Astrocyte (in vitro differentiated cells and primary cell): ENCODE results near the gene TBX6. TPM values are rescaled to one million over a fixed set of nuclear protein-coding genes. Genes with fewer than 3 reads are reported as not detected.

Source experiments
- DNase-seq: peaks from one replicate; pipeline ENCODE4 v3.0.0-alpha.2; 2010; ENCODE audit warnings: low read depth
- FAIRE-seq: peaks from 2 replicates; lab custom pipeline; 2011; peaks lifted over from hg19 to GRCh38; lab: Jason Lieb, UNC
- H2AFZ ChIP-seq: 2 replicates; pipeline ENCODE4 v1.6.0; 2012; ENCODE audit warnings: low read depth, low read length, inconsistent platforms
- H3K27ac ChIP-seq: 2 replicates; pipeline ENCODE4 v1.5.1; 2011; ENCODE audit warnings: low read depth, low read length, inconsistent platforms
- H3K27me3 ChIP-seq: 2 replicates; pipeline ENCODE4 v1.6.0; 2011; ENCODE audit warnings: low read length, inconsistent platforms; ENCODE audit not compliant: insufficient read depth
- H3K36me3 ChIP-seq: 2 replicates; pipeline ENCODE4 v1.5.1; 2011; ENCODE audit warnings: low read length, inconsistent platforms; ENCODE audit not compliant: insufficient read depth
- H3K4me1 ChIP-seq: 2 replicates; pipeline ENCODE4 v1.5.1; 2011; ENCODE audit warnings: low read length, inconsistent platforms; ENCODE audit not compliant: insufficient read depth
- H3K4me2 ChIP-seq: 2 replicates; pipeline ENCODE4 v1.6.0; 2012; ENCODE audit warnings: low read length, inconsistent platforms
- H3K4me3 ChIP-seq: 2 replicates; pipeline ENCODE4 v1.5.1; 2011; ENCODE audit warnings: low read depth, mild to moderate bottlenecking, low read length, inconsistent platforms; ENCODE audit not compliant: insufficient read depth
- H3K79me2 ChIP-seq: 2 replicates; pipeline ENCODE4 v1.6.0; 2012; ENCODE audit warnings: mild to moderate bottlenecking, low read length, inconsistent platforms; ENCODE audit not compliant: insufficient read depth
- H3K9ac ChIP-seq: 2 replicates; pipeline ENCODE4 v1.6.0; 2012; ENCODE audit warnings: mild to moderate bottlenecking, low read length, inconsistent platforms
- H3K9me3 ChIP-seq: 2 replicates; pipeline ENCODE4 v1.5.1; 2012; ENCODE audit warnings: low read depth, mild to moderate bottlenecking, low read length, inconsistent platforms; ENCODE audit not compliant: insufficient read depth
- H4K20me1 ChIP-seq: 2 replicates; pipeline ENCODE4 v1.6.0; 2012; ENCODE audit warnings: low read length, inconsistent platforms; ENCODE audit not compliant: insufficient read depth
- H3K27ac Mint-ChIP-seq: one replicate; pipeline ENCODE4 v1.8.0; 2021; ENCODE audit warnings: mild to moderate bottlenecking, mixed read lengths; ENCODE audit not compliant: unreplicated experiment
- H3K27me3 Mint-ChIP-seq: one replicate; pipeline ENCODE4 v1.8.0; 2021; ENCODE audit warnings: low read depth, mixed read lengths; ENCODE audit not compliant: unreplicated experiment
- H3K36me3 Mint-ChIP-seq: one replicate; pipeline ENCODE4 v1.8.0; 2021; ENCODE audit warnings: low read depth, mixed read lengths; ENCODE audit not compliant: unreplicated experiment
- H3K4me1 Mint-ChIP-seq: one replicate; pipeline ENCODE4 v1.8.0; 2021; ENCODE audit warnings: low read depth, mixed read lengths; ENCODE audit not compliant: unreplicated experiment
- H3K4me3 Mint-ChIP-seq: one replicate; pipeline ENCODE4 v1.8.0; 2021; ENCODE audit warnings: mild to moderate bottlenecking, moderate library complexity, mixed read lengths; ENCODE audit not compliant: unreplicated experiment
- H3K9me3 Mint-ChIP-seq: one replicate; pipeline ENCODE4 v1.8.0; 2021; ENCODE audit warnings: mild to moderate bottlenecking, mixed read lengths; ENCODE audit not compliant: unreplicated experiment
- EZH2 ChIP-seq: IDR thresholded peaks from 2 replicates; pipeline ENCODE4 v1.6.1; 2012; ENCODE audit warnings: mild to moderate bottlenecking, low read length, inconsistent platforms; ENCODE audit not compliant: insufficient read depth
- total RNA-seq: library from RNA; stranded (reverse); gene quantifications from 2 replicates; pipeline ENCODE4 v1.2.1, GENCODE V29; 2021
- TF ChIP-seq, protein P1 (sequence below): IDR thresholded peaks from 2 replicates; pipeline ENCODE4 v1.5.1; 2011; ENCODE audit warnings: low read depth, mild to moderate bottlenecking, inconsistent platforms, low read length, moderate library complexity; ENCODE audit not compliant: insufficient read depth

TBX6 gene
- total RNA-seq, 1 donor from 2014 or later, result 0.27 TPM

DNA sequence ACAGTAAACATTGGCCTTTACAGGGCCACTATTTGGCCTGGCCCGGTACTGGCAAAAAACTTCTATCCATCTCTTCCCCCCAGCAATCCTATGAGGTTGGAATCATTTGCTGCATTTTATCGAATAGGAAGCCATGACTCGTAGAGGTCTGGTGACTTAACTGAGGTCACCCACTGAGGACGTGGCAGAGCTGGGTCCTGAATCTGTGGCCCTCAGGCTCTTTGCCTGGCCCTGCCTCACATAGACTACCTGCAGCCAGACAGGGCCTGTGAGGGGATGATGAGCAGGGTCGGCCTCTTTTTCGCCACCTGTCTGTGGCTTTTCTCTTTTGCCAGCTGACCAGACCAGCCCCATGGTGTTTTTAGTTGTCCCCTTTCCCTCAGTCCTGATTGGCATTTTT is 14.1 kb downstream of the TBX6 start:
- DNase-seq, result no peak
- H3K4me1 Mint-ChIP-seq, result peaks cover 24% of the 10 kb centered on the region
- H3K36me3 Mint-ChIP-seq, result peaks cover 17% of the 10 kb centered on the region
- Histone ChIP-seq H3K27me3 (no peaks in the 10 kb centered on the region), H3K9ac (peak overlapping the region; percentile 96), H3K36me3 (peaks cover 19% of the 10 kb centered on the region), H3K27ac (peak overlapping the region; percentile 81), H2AFZ (no peak overlapping the region), H3K9me3 (no peaks in the 10 kb centered on the region), H4K20me1 (peaks cover 59% of the 10 kb centered on the region), H3K4me2 (peak overlapping the region; percentile 96), H3K79me2 (peaks cover 64% of the 10 kb centered on the region), H3K4me1 (peaks cover 26% of the 10 kb centered on the region), H3K4me3 (peak overlapping the region; percentile 97)
- H3K27ac Mint-ChIP-seq, result peak overlapping the region; percentile 90
- H3K9me3 Mint-ChIP-seq, result no peaks in the 10 kb centered on the region
- H3K4me3 Mint-ChIP-seq, result peak overlapping the region; percentile 96
- no peak for FAIRE-seq
- no peaks in the 10 kb centered on the region for H3K27me3 Mint-ChIP-seq
- no peak for TF ChIP-seq EZH2
- TF ChIP-seq, protein P1, sequence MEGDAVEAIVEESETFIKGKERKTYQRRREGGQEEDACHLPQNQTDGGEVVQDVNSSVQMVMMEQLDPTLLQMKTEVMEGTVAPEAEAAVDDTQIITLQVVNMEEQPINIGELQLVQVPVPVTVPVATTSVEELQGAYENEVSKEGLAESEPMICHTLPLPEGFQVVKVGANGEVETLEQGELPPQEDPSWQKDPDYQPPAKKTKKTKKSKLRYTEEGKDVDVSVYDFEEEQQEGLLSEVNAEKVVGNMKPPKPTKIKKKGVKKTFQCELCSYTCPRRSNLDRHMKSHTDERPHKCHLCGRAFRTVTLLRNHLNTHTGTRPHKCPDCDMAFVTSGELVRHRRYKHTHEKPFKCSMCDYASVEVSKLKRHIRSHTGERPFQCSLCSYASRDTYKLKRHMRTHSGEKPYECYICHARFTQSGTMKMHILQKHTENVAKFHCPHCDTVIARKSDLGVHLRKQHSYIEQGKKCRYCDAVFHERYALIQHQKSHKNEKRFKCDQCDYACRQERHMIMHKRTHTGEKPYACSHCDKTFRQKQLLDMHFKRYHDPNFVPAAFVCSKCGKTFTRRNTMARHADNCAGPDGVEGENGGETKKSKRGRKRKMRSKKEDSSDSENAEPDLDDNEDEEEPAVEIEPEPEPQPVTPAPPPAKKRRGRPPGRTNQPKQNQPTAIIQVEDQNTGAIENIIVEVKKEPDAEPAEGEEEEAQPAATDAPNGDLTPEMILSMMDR, result no peak

DNA sequence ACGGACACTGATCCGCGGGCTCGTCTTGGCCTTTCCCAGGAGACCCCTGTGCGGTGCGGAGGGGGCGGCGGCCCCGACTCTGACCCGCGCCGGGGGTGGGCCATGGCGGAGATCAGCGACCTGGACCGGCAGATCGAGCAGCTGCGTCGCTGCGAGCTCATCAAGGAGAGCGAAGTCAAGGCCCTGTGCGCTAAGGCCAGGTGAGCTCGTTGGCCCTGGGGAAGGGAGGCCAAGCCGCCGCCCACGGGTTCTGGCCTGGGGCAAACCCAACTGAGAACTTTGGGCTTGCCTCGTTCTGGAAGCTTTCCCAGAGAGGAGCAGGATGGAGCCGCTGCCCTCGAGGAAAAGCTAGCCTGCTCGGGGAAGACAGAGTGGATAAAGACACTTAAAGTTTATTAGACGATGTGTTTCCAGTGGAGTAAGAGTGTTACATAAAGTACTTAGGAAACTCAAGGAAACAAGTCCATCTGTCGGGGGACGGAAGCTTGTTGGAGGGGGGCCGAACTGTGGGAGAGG is 15.4 kb downstream of the TBX6 start:
- H2AFZ ChIP-seq, result peak overlapping the region; percentile 61
- H3K36me3 Mint-ChIP-seq, result peaks cover 17% of the 10 kb centered on the region
- peaks cover 25% of the 10 kb centered on the region for H3K36me3 ChIP-seq
- no peak for TF ChIP-seq EZH2
- TF ChIP-seq, protein P1, result no peak
- no peaks in the 10 kb centered on the region for H3K9me3 Mint-ChIP-seq
- peak overlapping the region; percentile 96 for H3K4me2 ChIP-seq
- peak overlapping the region; percentile 97 for H3K4me3 ChIP-seq
- peaks cover 30% of the 10 kb centered on the region for H3K4me1 Mint-ChIP-seq
- DNase-seq (no peak), FAIRE-seq (no peak)
- H3K27me3 Mint-ChIP-seq, result no peaks in the 10 kb centered on the region
- peaks cover 26% of the 10 kb centered on the region for H3K4me1 ChIP-seq
- H3K9ac ChIP-seq, result peak overlapping the region; percentile 96
- peak overlapping the region; percentile 96 for H3K4me3 Mint-ChIP-seq
- peaks cover 66% of the 10 kb centered on the region for H3K79me2 ChIP-seq
- peak overlapping the region; percentile 81 for H3K27ac ChIP-seq
- no peaks in the 10 kb centered on the region for H3K9me3 ChIP-seq
- H3K27me3 ChIP-seq, result no peaks in the 10 kb centered on the region
- H4K20me1 ChIP-seq, result peaks cover 59% of the 10 kb centered on the region
- peak overlapping the region; percentile 90 for H3K27ac Mint-ChIP-seq
